OCI-LY3 (cell line): ENCODE results near the gene NID1.

Experiments used
- H2AFZ ChIP-seq: fragments of 200-600, 300-600 bp; shearing (Covaris generic); 2 replicates; pipeline ENCODE4 v1.6.0; 2014; ENCODE audit warnings: antibody characterized with exemption, low read depth, low read length
- H3K27ac ChIP-seq: fragments of 200-600, 300-600 bp; sonication (generic); 2 replicates; pipeline ENCODE4 v1.5.1; 2014; ENCODE audit warnings: mild to moderate bottlenecking, low read length, moderate library complexity, mixed read lengths
- H3K27me3 ChIP-seq: fragments of 200-600, 300-600 bp; sonication (generic); 2 replicates; pipeline ENCODE4 v1.6.1; 2014; ENCODE audit warnings: low read depth, low read length, mixed read lengths
- H3K36me3 ChIP-seq: fragments of 200-600, 300-600 bp; sonication (generic); replicated peaks from 2 replicates; pipeline ENCODE3; 2014; ENCODE audit warnings: low read depth, low read length, mixed read lengths
- H3K4me1 ChIP-seq: fragments of 300-600, 200-600 bp; sonication (generic); 2 replicates; pipeline ENCODE4 v1.6.1; 2014; ENCODE audit warnings: low read length, mixed read lengths
- H3K4me2 ChIP-seq: fragments of 200-600, 300-600 bp; sonication (generic); 2 replicates; pipeline ENCODE4 v1.6.1; 2014; ENCODE audit warnings: low read length, mixed read lengths
- H3K4me3 ChIP-seq: fragments of 300-600, 200-600 bp; sonication (generic); 2 replicates; pipeline ENCODE4 v1.5.1; 2014; ENCODE audit warnings: antibody characterized with exemption, mild to moderate bottlenecking, low read length, moderate library complexity
- H3K79me2 ChIP-seq: fragments of 300-600, 200-600 bp; shearing (Covaris generic); 2 replicates; pipeline ENCODE4 v1.6.1; 2014; ENCODE audit warnings: mild to moderate bottlenecking, low read length, mixed read lengths
- H3K9ac ChIP-seq: fragments of 300-600, 200-600 bp; shearing (Covaris generic); 2 replicates; pipeline ENCODE4 v1.6.0; 2014; ENCODE audit warnings: mild to moderate bottlenecking, low read length, moderate library complexity
- H3K9me3 ChIP-seq: fragments of 200-600, 300-600 bp; shearing (Covaris generic); 2 replicates; pipeline ENCODE4 v1.6.1; 2014; ENCODE audit warnings: low read length, mixed read lengths; ENCODE audit not compliant: insufficient read depth
- H4K20me1 ChIP-seq: fragments of 200-600, 300-600 bp; sonication (generic); 2 replicates; pipeline ENCODE4 v1.6.1; 2016; ENCODE audit warnings: low read length, mixed read lengths; ENCODE audit not compliant: insufficient read depth
- EZH2phosphoT487 ChIP-seq: fragments of 200-600 bp; shearing (Covaris generic); IDR thresholded peaks from 2 replicates; pipeline ENCODE4 v1.6.1; 2018; ENCODE audit warnings: antibody characterized with exemption, mixed run types, low read depth
- TF ChIP-seq, protein P1 (sequence below): fragments of 200-600, 300-600 bp; sonication (generic); IDR thresholded peaks from 2 replicates; pipeline ENCODE4 v1.5.1; 2014; ENCODE audit warnings: antibody characterized with exemption, low read length, low read depth

NID1 gene

DNA sequence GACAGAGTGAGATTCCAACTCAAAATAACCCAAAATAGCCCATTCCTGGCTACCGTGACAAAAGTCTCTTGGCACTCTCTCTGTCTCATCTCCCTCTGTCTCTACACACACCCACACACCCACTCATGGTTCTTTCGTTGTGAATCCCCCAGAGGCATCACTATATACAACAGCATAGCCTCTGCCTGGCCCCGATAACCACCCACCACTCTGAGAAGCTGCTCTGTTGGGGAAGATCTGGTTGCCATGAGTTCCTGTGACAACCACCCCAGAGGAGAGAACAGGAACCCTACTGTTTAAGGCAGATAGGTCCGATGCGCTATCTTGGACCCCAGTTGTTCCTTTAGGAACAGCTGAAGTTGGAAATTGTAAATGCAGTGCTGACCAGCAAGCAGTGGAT lies 127.8 kb downstream of the NID1 start:
- H3K36me3 ChIP-seq, result no peaks in the 10 kb centered on the region
- H3K4me2 ChIP-seq, result no peak overlapping the region
- H3K27ac ChIP-seq, result no peak overlapping the region
- no peaks in the 10 kb centered on the region for H3K9me3 ChIP-seq
- no peaks in the 10 kb centered on the region for H3K79me2 ChIP-seq
- H4K20me1 ChIP-seq, result peaks cover 5% of the 10 kb centered on the region; the same call in 1 of the 2 replicates
- no peak overlapping the region for H3K4me3 ChIP-seq
- TF ChIP-seq EZH2phosphoT487, result no peak
- TF ChIP-seq, protein P1, sequence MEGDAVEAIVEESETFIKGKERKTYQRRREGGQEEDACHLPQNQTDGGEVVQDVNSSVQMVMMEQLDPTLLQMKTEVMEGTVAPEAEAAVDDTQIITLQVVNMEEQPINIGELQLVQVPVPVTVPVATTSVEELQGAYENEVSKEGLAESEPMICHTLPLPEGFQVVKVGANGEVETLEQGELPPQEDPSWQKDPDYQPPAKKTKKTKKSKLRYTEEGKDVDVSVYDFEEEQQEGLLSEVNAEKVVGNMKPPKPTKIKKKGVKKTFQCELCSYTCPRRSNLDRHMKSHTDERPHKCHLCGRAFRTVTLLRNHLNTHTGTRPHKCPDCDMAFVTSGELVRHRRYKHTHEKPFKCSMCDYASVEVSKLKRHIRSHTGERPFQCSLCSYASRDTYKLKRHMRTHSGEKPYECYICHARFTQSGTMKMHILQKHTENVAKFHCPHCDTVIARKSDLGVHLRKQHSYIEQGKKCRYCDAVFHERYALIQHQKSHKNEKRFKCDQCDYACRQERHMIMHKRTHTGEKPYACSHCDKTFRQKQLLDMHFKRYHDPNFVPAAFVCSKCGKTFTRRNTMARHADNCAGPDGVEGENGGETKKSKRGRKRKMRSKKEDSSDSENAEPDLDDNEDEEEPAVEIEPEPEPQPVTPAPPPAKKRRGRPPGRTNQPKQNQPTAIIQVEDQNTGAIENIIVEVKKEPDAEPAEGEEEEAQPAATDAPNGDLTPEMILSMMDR, result no peak
- no peak overlapping the region for H3K9ac ChIP-seq
- peaks cover 35% of the 10 kb centered on the region for H3K4me1 ChIP-seq
- peaks cover 67% of the 10 kb centered on the region for H3K27me3 ChIP-seq
- no peak overlapping the region for H2AFZ ChIP-seq

DNA sequence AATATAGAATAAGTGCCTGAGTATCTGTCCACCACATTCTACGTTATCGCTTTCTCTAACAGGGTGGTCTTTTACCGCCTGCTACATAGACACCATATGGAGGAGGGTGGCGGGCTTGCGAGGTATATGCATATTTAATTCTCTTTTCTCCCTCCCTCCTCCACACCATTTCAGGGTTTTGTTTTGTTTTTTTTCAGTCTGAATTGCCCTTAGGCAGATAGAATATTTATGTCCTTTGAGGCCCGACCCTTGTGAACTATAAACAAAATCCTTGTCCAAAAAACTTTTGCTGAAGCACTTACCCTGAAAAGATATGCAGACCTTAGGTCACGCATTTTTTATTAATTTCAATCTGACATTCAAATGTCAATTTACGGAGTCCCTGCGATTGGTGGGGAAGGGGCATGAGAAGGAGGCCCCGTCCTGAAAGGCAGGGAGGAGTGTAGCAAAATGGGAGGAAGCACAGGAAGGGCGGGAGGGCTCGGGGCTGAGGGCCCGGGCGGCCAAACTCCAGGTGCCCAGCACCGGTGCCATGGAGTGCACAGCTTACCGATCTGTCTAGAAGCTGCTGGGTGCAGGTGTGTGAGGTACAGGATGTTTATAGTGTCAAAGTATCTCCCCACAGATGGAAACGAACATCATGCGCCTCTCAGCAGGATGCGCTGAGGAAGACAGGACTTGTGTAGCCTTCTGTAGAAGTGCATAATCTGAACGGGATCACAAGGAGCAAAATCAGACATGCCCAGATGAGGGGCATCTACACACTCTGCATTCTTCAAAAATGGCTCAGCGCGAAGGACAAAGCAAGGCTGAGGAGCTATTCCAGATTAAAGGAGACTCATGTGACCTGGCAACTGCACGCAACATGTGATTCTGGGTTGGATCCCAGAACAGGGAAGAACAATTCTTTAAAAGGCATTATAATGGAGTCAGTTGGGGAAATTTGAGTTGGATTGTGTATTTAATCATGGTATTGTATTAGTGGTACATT lies 129.4 kb downstream of the NID1 start:
- peaks cover 5% of the 10 kb centered on the region for H4K20me1 ChIP-seq
- TF ChIP-seq, protein P1, result no peak
- peak; percentile 40; the same call in 1 of the 2 replicates for TF ChIP-seq EZH2phosphoT487
- no peaks in the 10 kb centered on the region for H3K9me3 ChIP-seq
- no peaks in the 10 kb centered on the region for H3K79me2 ChIP-seq
- H3K27ac ChIP-seq, result no peak overlapping the region
- no peak overlapping the region for H3K9ac ChIP-seq
- H3K4me2 ChIP-seq, result no peak overlapping the region
- H3K4me1 ChIP-seq, result peaks cover 50% of the 10 kb centered on the region
- peaks cover 80% of the 10 kb centered on the region for H3K27me3 ChIP-seq
- H3K4me3 ChIP-seq, result no peak overlapping the region
- no peak overlapping the region for H2AFZ ChIP-seq
- no peaks in the 10 kb centered on the region for H3K36me3 ChIP-seq

DNA sequence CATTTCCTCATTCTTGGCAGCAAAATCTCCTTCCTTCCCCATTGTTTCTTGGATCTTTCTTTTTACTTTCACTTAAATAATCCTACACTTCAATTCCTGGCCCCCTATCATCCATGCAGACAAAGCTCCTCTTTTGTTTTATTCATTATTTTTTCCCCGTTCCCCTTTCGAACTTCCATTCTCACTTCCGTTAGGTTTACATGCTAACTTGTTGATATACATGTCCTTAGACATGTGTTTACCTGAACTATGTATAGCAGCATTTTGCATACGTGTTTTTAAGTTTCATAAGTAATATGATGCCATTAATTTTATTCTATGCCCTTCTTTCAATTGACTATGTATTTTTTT lies 131.1 kb downstream of the NID1 start:
- Histone ChIP-seq H4K20me1 (peaks cover 5% of the 10 kb centered on the region), H3K9me3 (no peaks in the 10 kb centered on the region), H3K4me2 (peak overlapping the region; percentile 73), H3K4me3 (peak overlapping the region; percentile 33), H3K36me3 (no peaks in the 10 kb centered on the region), H3K27ac (no peak overlapping the region), H3K4me1 (peaks cover 52% of the 10 kb centered on the region), H3K9ac (no peak overlapping the region), H2AFZ (no peak overlapping the region), H3K27me3 (peaks cover 81% of the 10 kb centered on the region), H3K79me2 (no peaks in the 10 kb centered on the region)
- no peak for TF ChIP-seq EZH2phosphoT487
- TF ChIP-seq, protein P1, result no peak

DNA sequence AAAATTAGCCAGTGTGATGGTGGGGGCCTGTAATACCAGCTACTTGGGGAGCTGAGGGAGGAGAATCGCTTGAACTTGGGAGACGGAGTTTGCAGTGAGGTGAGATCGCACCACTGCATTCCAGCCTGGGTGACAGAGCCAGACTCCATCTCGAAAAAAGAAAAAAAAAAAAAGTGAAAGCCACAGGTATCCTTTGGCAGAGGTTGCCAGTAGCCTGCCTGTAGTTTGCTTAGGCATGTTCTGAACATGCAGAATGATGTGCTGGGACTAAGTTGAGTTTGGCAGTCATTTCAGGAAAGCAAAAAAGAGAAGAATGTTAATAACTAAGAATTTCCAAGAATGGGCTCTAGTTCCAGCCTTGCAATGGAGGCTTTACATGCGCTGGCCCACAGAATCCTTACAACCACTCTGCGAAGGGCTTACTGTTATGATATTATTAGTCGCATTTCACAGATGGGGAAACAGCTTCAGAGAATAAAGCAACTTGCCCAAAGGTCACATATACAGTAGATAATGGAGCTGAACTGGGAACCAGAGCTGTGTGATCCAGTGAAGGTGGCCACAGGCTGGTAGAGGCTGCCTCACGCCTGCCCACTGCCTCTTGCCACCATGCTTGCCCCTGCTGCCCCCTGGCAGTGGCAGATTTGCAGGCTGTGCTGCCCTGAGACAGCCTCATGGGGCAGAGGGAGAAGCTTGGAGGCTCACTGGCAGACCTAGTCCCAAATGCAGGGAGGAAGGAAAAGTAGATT lies 131.7 kb downstream of the NID1 start:
- Histone ChIP-seq H3K27ac (no peak overlapping the region), H3K36me3 (no peaks in the 10 kb centered on the region), H3K4me3 (peak overlapping the region; percentile 33)

More for the DNA sequence above, 131.7 kb downstream of the NID1 start:
- Histone ChIP-seq H4K20me1 (peaks cover 5% of the 10 kb centered on the region), H3K4me2 (peak overlapping the region; percentile 73), H3K4me1 (peaks cover 47% of the 10 kb centered on the region), H3K9ac (no peak overlapping the region), H3K9me3 (no peaks in the 10 kb centered on the region), H3K79me2 (no peaks in the 10 kb centered on the region), H3K27me3 (peaks cover 86% of the 10 kb centered on the region), H2AFZ (no peak overlapping the region)
- TF ChIP-seq, protein P1, result peak; percentile 29; the same call in 1 of the 2 replicates
- no peak for TF ChIP-seq EZH2phosphoT487
